Suppressor macrophage treated with lipopolysaccharide for 4 hours (primary cell): ENCODE measurements around the gene FAM151B.
"Not testable (repeated sequence)": the region's sequence is repeated elsewhere in the genome, so short reads cannot be mapped to it uniquely, and the experiment has no call there.

Source experiments
- DNase-seq: peaks from one replicate; pipeline ENCODE4 v3.0.0-alpha.2; 2020

The FAM151B gene

GRCh38 chr5:80504833-80505232 lies 16.9 kb downstream of the FAM151B start:
- no peak for DNase-seq

- no peak for DNase-seq
Observed at GRCh38 chr5:80507663-80508062, 19.8 kb downstream of the FAM151B start.

GRCh38 chr5:80508844-80509243 lies 20.9 kb downstream of the FAM151B start:
- DNase-seq = no peak

GRCh38 chr5:80509362-80509761 lies 21.5 kb downstream of the FAM151B start:
- DNase-seq = no peak

GRCh38 chr5:80516826-80517225 lies 28.9 kb downstream of the FAM151B start:
- peak; percentile 31 for DNase-seq

GRCh38 chr5:80540691-80541090 lies 52.8 kb downstream of the FAM151B start:
- DNase-seq = peak; percentile 13

GRCh38 chr5:80541392-80541791 lies 53.5 kb downstream of the FAM151B start:
- DNase-seq = no peak

GRCh38 chr5:80554646-80555045 lies 66.7 kb downstream of the FAM151B start:
- DNase-seq = no peak

GRCh38 chr5:80555099-80555498 lies 67.2 kb downstream of the FAM151B start:
- no peak for DNase-seq

- no peak for DNase-seq
Observed at GRCh38 chr5:80559244-80559643, 71.3 kb downstream of the FAM151B start.

- DNase-seq = no peak
Observed at GRCh38 chr5:80565330-80565729, 77.4 kb downstream of the FAM151B start.

- DNase-seq = no peak
Observed at GRCh38 chr5:80566711-80567259, 78.9 kb downstream of the FAM151B start.

GRCh38 chr5:80568251-80568650 lies 80.4 kb downstream of the FAM151B start:
- no peak for DNase-seq

GRCh38 chr5:80569086-80569960 lies 81.4 kb downstream of the FAM151B start:
- peak; percentile 12 for DNase-seq

GRCh38 chr5:80569961-80570786 lies 82.3 kb downstream of the FAM151B start, which contains the start of gene ANKRD34B:
ANKRD34B (minus strand) TSS chr5:80570280; CDS start chr5:80560019, 10,261 bp downstream.
- peak; percentile 12 for DNase-seq

GRCh38 chr5:80573062-80573461 lies 85.2 kb downstream of the FAM151B start:
- no peak for DNase-seq

- no peak for DNase-seq
Observed at GRCh38 chr5:80576383-80576782, 88.5 kb downstream of the FAM151B start.

- no peak for DNase-seq
Observed at GRCh38 chr5:80577707-80578106, 89.8 kb downstream of the FAM151B start.

GRCh38 chr5:80579050-80579449 lies 91.2 kb downstream of the FAM151B start:
- no peak for DNase-seq

- not testable (repeated sequence) for DNase-seq
Observed at GRCh38 chr5:80580291-80580690, 92.4 kb downstream of the FAM151B start.

- DNase-seq = no peak
Observed at GRCh38 chr5:80584770-80585169, 96.9 kb downstream of the FAM151B start.

GRCh38 chr5:80588858-80589540 lies 101.1 kb downstream of the FAM151B start:
- no peak for DNase-seq

- DNase-seq = no peak
Observed at GRCh38 chr5:80590766-80591165, 102.9 kb downstream of the FAM151B start.
